Upper lobe of left lung (tissue), 6 donors: ENCODE results near the gene CYTH3. TPM values are rescaled to one million over a fixed set of nuclear protein-coding genes. Genes with fewer than 3 reads are reported as not detected.
A peak's percentile ranks its signal among the peaks of the same experiment; 100 is the strongest.
"Not testable (repeated sequence)": the region's sequence is repeated elsewhere in the genome, so short reads cannot be mapped to it uniquely, and the experiment has no call there.

ENCODE experiments used
- ATAC-seq, 2 donors: fragments of 200-7000 bp; cut with Tn5 transposase; one replicate each; pipeline ENCODE4 v1.9.1; 2022; ENCODE audit warnings: mild to moderate bottlenecking in 2 of 2, moderate library complexity in 2 of 2; ENCODE audit not compliant: low FRiP score in 2 of 2
- DNase-seq, 2 donors: peaks; one replicate each; pipeline ENCODE4 v3.0.0-alpha.2; 2019 to 2020
- H3K27ac ChIP-seq, 4 donors: fragments of 200-600 bp; sonication (generic); one replicate each; pipeline ENCODE4 v1.5.1; 2016 to 2019
- H3K27me3 ChIP-seq, 4 donors: fragments of 200-600 bp; sonication (generic); one replicate each; pipeline ENCODE4 v1.5.1; 2017 to 2019
- H3K36me3 ChIP-seq, 4 donors: fragments of 200-600 bp; sonication (generic); one replicate each; pipeline ENCODE4 v1.5.1; 2016 to 2019
- H3K4me1 ChIP-seq, 4 donors: fragments of 200-600 bp; sonication (generic); one replicate each; pipeline ENCODE4 v1.5.1; 2018 to 2019
- H3K4me3 ChIP-seq, 4 donors: fragments of 200-600 bp; sonication (generic); one replicate each; pipeline ENCODE4 v1.5.1; 2017 to 2019; ENCODE audit warnings: mild to moderate bottlenecking in 2 of 4, moderate library complexity in 1 of 4
- H3K9me3 ChIP-seq, 4 donors: fragments of 200-600 bp; sonication (generic); one replicate each; pipeline ENCODE4 v1.5.1; 2018 to 2019
- CTCF ChIP-seq, 6 experiments: fragments of 450-650 bp in 4 of 6; fragments of 200-600 bp in 2 of 6; sonication (generic) in 2 of 6; IDR thresholded peaks; one replicate each; pipeline ENCODE4 v1.5.1; 2016 to 2019; ENCODE audit warnings: antibody characterized with exemption in 6 of 6
- EP300 ChIP-seq, 4 donors: sonication (generic); formaldehyde crosslinking; IDR thresholded peaks; one replicate each; pipeline ENCODE4 v1.5.1; 2017; ENCODE audit warnings: antibody characterized with exemption in 4 of 4, control low read depth in 2 of 4
- POLR2A ChIP-seq, 4 donors: fragments of 450-650 bp; IDR thresholded peaks; one replicate each; pipeline ENCODE4 v1.5.1; 2016 to 2017; ENCODE audit warnings: antibody characterized with exemption in 4 of 4, mild to moderate bottlenecking in 2 of 4
- POLR2AphosphoS5 ChIP-seq, 2 donors: sonication (generic); formaldehyde crosslinking; IDR thresholded peaks; one replicate each; pipeline ENCODE4 v1.5.1; 2017; ENCODE audit warnings: antibody characterized with exemption in 2 of 2
- WGBS, 2 donors: methylation state at CpG; one replicate each; pipeline ENCODE4 v1.1.5; 2017 to 2018; 5-methylcytosine and 5-hydroxymethylcytosine counted together
- total RNA-seq, 6 donors: library from RNA; depleted of rRNA in 4 of 6; stranded (reverse); fragments of >200 nt in 4 of 6; gene quantifications; one replicate each; pipeline versions ENCODE4 v1.1.0 to v1.2.1, GENCODE V29; 2016 to 2021
- donor health status: DM: no; HTN: no; CAD: no; lungs with moderate emphysema.
- donor health status: DM: no; HTN: yes; CAD: no; lungs with severe emphysema.

The CYTH3 gene
- total RNA-seq, 6 donors from 2014 or later: 24.2 to 76.5 (median 32.9) TPM

- TF ChIP-seq CTCF (IDR thresholded peaks at IDR 0.05): no peak
- TF ChIP-seq POLR2A (IDR thresholded peaks at IDR 0.05): no peak
- no peak for TF ChIP-seq EP300 (IDR thresholded peaks at IDR 0.05)
- no peak for TF ChIP-seq POLR2AphosphoS5 (IDR thresholded peaks at IDR 0.05)
Observed at GRCh38 chr7:6235029-6235871, 37.2 kb downstream of the CYTH3 start.

DNA sequence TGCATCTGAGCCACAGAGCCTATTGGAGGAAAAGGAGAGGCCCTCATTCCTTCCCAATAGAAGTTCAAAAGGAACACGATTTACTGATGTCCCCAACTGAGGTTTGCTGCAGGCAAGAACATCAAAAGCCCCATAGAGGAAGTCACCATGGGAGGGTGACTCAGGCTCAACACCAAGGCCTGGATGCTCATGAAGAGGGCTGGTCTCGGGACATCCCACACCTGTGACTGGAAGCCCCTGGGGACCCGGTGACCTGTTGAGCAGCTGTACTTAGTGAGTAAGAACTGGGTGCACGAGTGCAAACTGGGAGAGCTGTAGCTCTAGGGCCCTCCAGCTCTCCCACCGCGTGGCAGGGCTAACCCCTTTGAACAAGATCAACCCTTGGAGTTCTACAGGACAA is 38.0 kb downstream of the CYTH3 start:
- Histone ChIP-seq H3K9me3 (no peaks in the 10 kb centered on the region), H3K4me1 (peaks cover 15 to 30% (median 28%) of the 10 kb centered on the region in 4 donors), H3K27me3 (no peaks in the 10 kb centered on the region), H3K27ac (no peak overlapping the region), H3K36me3 (no peaks in the 10 kb centered on the region), H3K4me3 (no peak overlapping the region)
- ATAC-seq: no peak
- no peak for TF ChIP-seq POLR2AphosphoS5 (IDR thresholded peaks at IDR 0.05)
- no peak for DNase-seq
- WGBS, 2 donors: 64 to 90% methylated on average over 4 to 6 of the region's 6 CpGs

More at GRCh38 chr7:6235029-6235871, 37.2 kb downstream of the CYTH3 start:
- Histone ChIP-seq H3K4me3 (no peak overlapping the region), H3K36me3 (no peaks in the 10 kb centered on the region), H3K27ac (no peak overlapping the region), H3K27me3 (no peaks in the 10 kb centered on the region), H3K4me1 (peaks cover 15 to 30% (median 25%) of the 10 kb centered on the region in 4 donors), H3K9me3 (no peaks in the 10 kb centered on the region)
- DNase-seq: no peak
- WGBS, 2 donors: 86 to 96% methylated on average over 16 of the region's 16 CpGs
- no peak for ATAC-seq

GRCh38 chr7:6232534-6232933 is 39.9 kb downstream of the CYTH3 start:
- Histone ChIP-seq H3K36me3 (no peaks in the 10 kb centered on the region), H3K9me3 (no peaks in the 10 kb centered on the region), H3K27ac (peak overlapping the region in 3 of 4 donors; percentile 20 to 55 (median 40)), H3K4me1 (peaks cover 23 to 49% (median 46%) of the 10 kb centered on the region in 4 donors), H3K4me3 (peak overlapping the region in 2 of 4 donors; percentile 5 to 14), H3K27me3 (no peaks in the 10 kb centered on the region)
- TF ChIP-seq CTCF (IDR thresholded peaks at IDR 0.05) (no peak), POLR2AphosphoS5 (IDR thresholded peaks at IDR 0.05) (peak in 1 of 2 donors; percentile 17), EP300 (IDR thresholded peaks at IDR 0.05) (no peak)
- peak in 1 of 2 donors; percentile 74 for DNase-seq
- ATAC-seq: peak; percentile 63 to 71
- 61 to 74% methylated on average over 5 to 8 of the region's 8 CpGs for WGBS, 2 donors

DNA sequence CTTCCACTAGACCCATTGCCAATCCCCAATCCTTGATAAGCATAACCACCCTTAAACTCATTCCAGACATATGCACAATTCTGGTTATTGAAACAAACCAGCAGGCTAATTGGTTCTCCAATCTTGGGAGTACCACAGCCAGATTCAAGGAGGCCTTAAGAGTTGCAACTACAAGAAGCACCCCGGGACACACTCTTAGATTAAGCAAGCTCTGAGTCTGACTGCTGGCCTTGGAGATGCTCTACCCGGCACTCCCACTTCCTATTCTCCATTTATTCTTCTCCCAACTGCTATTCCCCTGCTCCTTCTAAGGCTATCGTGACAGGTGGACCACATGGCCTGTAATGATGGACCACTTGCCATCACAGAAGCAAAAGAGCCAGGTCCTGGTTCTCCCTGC is 40.3 kb downstream of the CYTH3 start:
- 60 to 66% methylated on average over 3 of the region's 3 CpGs for WGBS, 2 donors
- ATAC-seq (peak in 1 of 2 donors; percentile 24), DNase-seq (no peak)
- Histone ChIP-seq H3K36me3 (no peaks in the 10 kb centered on the region), H3K27me3 (no peaks in the 10 kb centered on the region), H3K27ac (peak overlapping the region in 1 of 4 donors; percentile 20), H3K9me3 (no peaks in the 10 kb centered on the region), H3K4me3 (peak overlapping the region in 2 of 4 donors; percentile 5 to 14), H3K4me1 (peaks cover 25 to 53% (median 50%) of the 10 kb centered on the region in 4 donors)
- TF ChIP-seq CTCF (IDR thresholded peaks at IDR 0.05) (no peak), POLR2A (IDR thresholded peaks at IDR 0.05) (no peak), EP300 (IDR thresholded peaks at IDR 0.05) (no peak), POLR2AphosphoS5 (IDR thresholded peaks at IDR 0.05) (no peak)

- 70 to 76% methylated on average over 7 of the region's 7 CpGs for WGBS, 2 donors
- H3K4me1 ChIP-seq: peaks cover 25 to 61% (median 56%) of the 10 kb centered on the region in 4 donors
Observed at GRCh38 chr7:6231184-6231583, 41.2 kb downstream of the CYTH3 start.

GRCh38 chr7:6229284-6229683 is 43.1 kb downstream of the CYTH3 start:
- not testable (repeated sequence) for H3K27me3 ChIP-seq, H3K36me3 ChIP-seq, DNase-seq, H3K4me3 ChIP-seq, ATAC-seq, H3K9me3 ChIP-seq
- peak overlapping the region in 1 of 4 donors; percentile 28 for H3K27ac ChIP-seq
- 74% methylated on average over 9 of the region's 9 CpGs for WGBS, 2 donors
- peaks cover 25 to 65% (median 63%) of the 10 kb centered on the region in 4 donors for H3K4me1 ChIP-seq

More at GRCh38 chr7:6231184-6231583, 41.2 kb downstream of the CYTH3 start:
- H3K36me3 ChIP-seq: no peaks in the 10 kb centered on the region
- ATAC-seq: no peak
- H3K27me3 ChIP-seq: no peaks in the 10 kb centered on the region
- H3K9me3 ChIP-seq: no peaks in the 10 kb centered on the region
- no peak overlapping the region for H3K4me3 ChIP-seq
- no peak for DNase-seq
- no peak for TF ChIP-seq POLR2A (IDR thresholded peaks at IDR 0.05)
- TF ChIP-seq CTCF (IDR thresholded peaks at IDR 0.05): no peak
- TF ChIP-seq EP300 (IDR thresholded peaks at IDR 0.05): no peak
- no peak for TF ChIP-seq POLR2AphosphoS5 (IDR thresholded peaks at IDR 0.05)
- no peak overlapping the region for H3K27ac ChIP-seq
